ENCODE results near the gene KCNJ4.
"Not testable (repeated sequence)": the region's sequence is repeated elsewhere in the genome, so short reads cannot be mapped to it uniquely, and the experiment has no call there.

KCNJ4 gene

GRCh38 chr22:38406617-38407016 is 48.4 kb downstream of the KCNJ4 start:
- Mint-ChIP-seq H3K9me3 (no peaks in the 10 kb centered on the region), H3K27ac (ENCODE audit: low read depth) (no peak overlapping the region), H3K27me3 (peaks cover 26% of the 10 kb centered on the region), H3K4me1 (no peaks in the 10 kb centered on the region), H3K4me3 (no peak overlapping the region), H3K36me3 (ENCODE audit: insufficient read depth) (no peaks in the 10 kb centered on the region)
- ATAC-seq (replicated peaks; ENCODE audit: extremely low read depth, poor library complexity, severe bottlenecking) (no peak), DNase-seq (ENCODE audit: low spot score in 2 of 2) (no peak)

- Mint-ChIP-seq H3K27ac (ENCODE audit: low read depth) (no peak overlapping the region), H3K36me3 (ENCODE audit: insufficient read depth) (peaks cover 5% of the 10 kb centered on the region), H3K4me3 (no peak overlapping the region), H3K27me3 (peaks cover 39% of the 10 kb centered on the region), H3K4me1 (peaks cover 4% of the 10 kb centered on the region), H3K9me3 (no peaks in the 10 kb centered on the region)
- no peak for ATAC-seq (replicated peaks; ENCODE audit: extremely low read depth, poor library complexity, severe bottlenecking)
- DNase-seq (ENCODE audit: low spot score in 2 of 2) = no peak
Measured at GRCh38 chr22:38404419-38404818, 50.6 kb downstream of the KCNJ4 start.

GRCh38 chr22:38403812-38404211 is 51.2 kb downstream of the KCNJ4 start:
- Mint-ChIP-seq H3K4me3 (no peak overlapping the region), H3K27me3 (peaks cover 39% of the 10 kb centered on the region), H3K9me3 (no peaks in the 10 kb centered on the region), H3K4me1 (peaks cover 4% of the 10 kb centered on the region), H3K36me3 (ENCODE audit: insufficient read depth) (peaks cover 8% of the 10 kb centered on the region), H3K27ac (ENCODE audit: low read depth) (no peak overlapping the region)
- DNase-seq (ENCODE audit: low spot score in 2 of 2) = no peak
- ATAC-seq (replicated peaks; ENCODE audit: extremely low read depth, poor library complexity, severe bottlenecking) = no peak

DNA sequence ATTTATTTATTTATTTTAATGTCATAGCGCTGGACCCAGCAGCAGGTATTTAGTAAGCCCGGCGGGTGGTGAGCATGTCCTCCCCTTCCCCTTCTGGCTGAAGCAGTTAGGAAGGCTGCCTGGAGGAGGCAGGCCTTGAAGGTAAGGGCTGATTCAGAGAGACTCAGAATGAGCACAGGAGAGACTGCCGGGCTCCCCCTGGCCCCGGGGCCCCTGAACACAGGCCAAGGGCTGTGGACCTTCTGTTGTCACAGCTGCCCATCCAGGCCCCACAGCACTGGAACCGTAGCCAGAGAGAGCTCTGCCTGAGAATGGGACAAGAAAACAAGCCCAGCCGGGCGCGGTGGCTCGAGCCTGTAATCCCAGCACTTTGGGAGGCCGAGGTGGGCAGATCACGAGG is 52.8 kb downstream of the KCNJ4 start:
- H3K9me3 Mint-ChIP-seq = no peaks in the 10 kb centered on the region
- DNase-seq (ENCODE audit: low spot score in 2 of 2) (no peak), ATAC-seq (replicated peaks; ENCODE audit: extremely low read depth, poor library complexity, severe bottlenecking) (no peak)
- H3K4me1 Mint-ChIP-seq = peaks cover 4% of the 10 kb centered on the region
- H3K27ac Mint-ChIP-seq (ENCODE audit: low read depth) = no peak overlapping the region
- peaks cover 24% of the 10 kb centered on the region for H3K27me3 Mint-ChIP-seq
- H3K4me3 Mint-ChIP-seq = no peak overlapping the region
- H3K36me3 Mint-ChIP-seq (ENCODE audit: insufficient read depth) = peaks cover 8% of the 10 kb centered on the region

- H3K9me3 Mint-ChIP-seq = no peaks in the 10 kb centered on the region
- no peak overlapping the region for H3K4me3 Mint-ChIP-seq
- peaks cover 7% of the 10 kb centered on the region for H3K4me1 Mint-ChIP-seq
- H3K36me3 Mint-ChIP-seq (ENCODE audit: insufficient read depth) = peaks cover 8% of the 10 kb centered on the region
- H3K27me3 Mint-ChIP-seq = peaks cover 24% of the 10 kb centered on the region
- ATAC-seq (replicated peaks; ENCODE audit: extremely low read depth, poor library complexity, severe bottlenecking) (no peak), DNase-seq (ENCODE audit: low spot score in 2 of 2) (no peak)
- H3K27ac Mint-ChIP-seq (ENCODE audit: low read depth) = no peak overlapping the region
Measured at GRCh38 chr22:38401336-38402084, 53.5 kb downstream of the KCNJ4 start.

GRCh38 chr22:38400256-38400655 is 54.7 kb downstream of the KCNJ4 start:
- peaks cover 24% of the 10 kb centered on the region for H3K27me3 Mint-ChIP-seq

GRCh38 chr22:38398609-38399461 is 56.2 kb downstream of the KCNJ4 start:
- DNase-seq (ENCODE audit: low spot score in 2 of 2) (peak; percentile 66), ATAC-seq (replicated peaks; ENCODE audit: extremely low read depth, poor library complexity, severe bottlenecking) (peak; percentile 69)
- Mint-ChIP-seq H3K36me3 (ENCODE audit: insufficient read depth) (peaks cover 8% of the 10 kb centered on the region), H3K4me3 (peak overlapping the region; percentile 76), H3K9me3 (no peaks in the 10 kb centered on the region), H3K4me1 (peaks cover 15% of the 10 kb centered on the region), H3K27ac (ENCODE audit: low read depth) (no peak overlapping the region), H3K27me3 (peaks cover 15% of the 10 kb centered on the region)

More at GRCh38 chr22:38400256-38400655, 54.7 kb downstream of the KCNJ4 start:
- DNase-seq (ENCODE audit: low spot score in 2 of 2); ATAC-seq (replicated peaks; ENCODE audit: extremely low read depth, poor library complexity, severe bottlenecking); H3K4me3 Mint-ChIP-seq; H3K9me3 Mint-ChIP-seq; H3K27ac Mint-ChIP-seq (ENCODE audit: low read depth); H3K36me3 Mint-ChIP-seq (ENCODE audit: insufficient read depth): not testable (repeated sequence)
- peaks cover 15% of the 10 kb centered on the region for H3K4me1 Mint-ChIP-seq

- Mint-ChIP-seq H3K4me1 (peaks cover 18% of the 10 kb centered on the region), H3K27me3 (peaks cover 14% of the 10 kb centered on the region), H3K4me3 (peak overlapping the region; percentile 76)
- not testable (repeated sequence) for H3K36me3 Mint-ChIP-seq (ENCODE audit: insufficient read depth); H3K27ac Mint-ChIP-seq (ENCODE audit: low read depth); DNase-seq (ENCODE audit: low spot score in 2 of 2); H3K9me3 Mint-ChIP-seq
- ATAC-seq (replicated peaks; ENCODE audit: extremely low read depth, poor library complexity, severe bottlenecking) = peak; percentile 39
Measured at GRCh38 chr22:38398181-38398608, 56.8 kb downstream of the KCNJ4 start.

DNA sequence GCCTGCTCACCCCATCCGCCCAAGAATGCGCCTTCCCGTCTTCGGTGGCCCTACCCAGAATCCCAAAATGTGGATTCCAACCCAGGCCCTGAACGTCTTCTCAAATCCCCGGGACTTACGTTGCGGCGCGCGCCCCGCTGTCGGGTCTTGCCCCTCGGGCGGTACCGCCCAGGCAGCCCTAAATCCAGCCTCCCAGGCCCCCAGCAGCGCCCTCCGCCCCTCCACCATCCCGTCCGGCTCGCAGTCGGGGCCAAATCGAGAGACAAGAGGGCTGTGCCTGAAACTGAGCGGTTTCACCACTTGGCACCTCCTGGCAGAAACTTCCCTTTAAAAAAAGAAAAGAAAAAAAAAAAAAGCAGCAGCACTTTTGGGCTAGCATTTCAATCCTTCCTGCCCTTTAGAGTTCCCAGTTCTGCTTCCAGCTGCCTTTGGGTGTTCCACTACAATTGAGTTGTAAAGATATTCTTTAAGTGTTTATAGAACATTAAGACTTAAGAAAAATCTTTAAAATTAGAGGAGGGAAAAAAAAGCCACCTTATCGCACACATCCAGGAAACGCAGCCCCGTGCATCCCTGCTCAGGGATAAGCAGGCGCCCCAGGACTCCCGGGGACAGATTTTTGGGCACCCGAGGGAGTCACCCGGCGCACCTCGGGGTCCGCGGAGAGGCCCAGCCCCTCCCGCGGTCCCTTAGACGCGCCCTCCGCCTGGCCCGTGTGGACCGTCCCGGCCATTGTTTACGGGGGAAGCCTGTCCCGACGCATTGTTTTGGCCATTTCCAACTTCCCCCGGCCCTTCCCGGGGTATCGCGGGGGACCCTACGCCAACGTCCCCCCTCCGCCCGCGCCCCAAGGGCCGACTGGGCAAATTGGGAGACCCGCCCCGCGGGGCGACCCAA is 57.6 kb downstream of the KCNJ4 start:
- Mint-ChIP-seq H3K27ac (ENCODE audit: low read depth) (no peak overlapping the region), H3K4me1 (peaks cover 24% of the 10 kb centered on the region), H3K36me3 (ENCODE audit: insufficient read depth) (peaks cover 8% of the 10 kb centered on the region), H3K9me3 (no peaks in the 10 kb centered on the region), H3K4me3 (peak overlapping the region; percentile 76), H3K27me3 (peaks cover 14% of the 10 kb centered on the region)
- DNase-seq (ENCODE audit: low spot score in 2 of 2) (no peak), ATAC-seq (replicated peaks; ENCODE audit: extremely low read depth, poor library complexity, severe bottlenecking) (no peak)

GRCh38 chr22:38396440-38397069 is 58.4 kb downstream of the KCNJ4 start:
- Mint-ChIP-seq H3K4me1 (peaks cover 24% of the 10 kb centered on the region), H3K27ac (ENCODE audit: low read depth) (peak overlapping the region; percentile 41), H3K4me3 (peak overlapping the region; percentile 76), H3K27me3 (peaks cover 13% of the 10 kb centered on the region)
- not testable (repeated sequence) for H3K9me3 Mint-ChIP-seq; DNase-seq (ENCODE audit: low spot score in 2 of 2); H3K36me3 Mint-ChIP-seq (ENCODE audit: insufficient read depth); ATAC-seq (replicated peaks; ENCODE audit: extremely low read depth, poor library complexity, severe bottlenecking)

DNA sequence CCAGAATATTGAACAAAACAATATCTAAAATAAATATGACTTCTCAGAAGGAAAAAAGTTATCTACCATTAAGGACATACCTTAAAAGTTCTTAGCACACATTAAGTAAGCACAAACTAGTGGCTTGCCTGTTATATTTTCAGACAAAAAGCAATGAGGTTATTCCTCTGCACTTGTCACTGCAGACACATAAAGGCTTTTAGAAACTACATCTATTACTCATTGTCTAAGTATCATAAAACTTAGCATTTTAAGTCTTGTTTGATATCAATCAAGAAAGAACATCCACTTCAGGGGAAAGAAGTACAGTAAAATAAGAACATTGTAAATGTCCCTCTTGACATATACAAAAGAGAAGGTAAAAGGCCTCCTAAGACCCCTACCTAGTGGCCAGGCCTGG is 59.1 kb downstream of the KCNJ4 start:
- Mint-ChIP-seq H3K4me1 (peaks cover 24% of the 10 kb centered on the region), H3K4me3 (peak overlapping the region; percentile 76), H3K27ac (ENCODE audit: low read depth) (peak overlapping the region; percentile 41)
- H3K9me3 Mint-ChIP-seq; H3K27me3 Mint-ChIP-seq; H3K36me3 Mint-ChIP-seq (ENCODE audit: insufficient read depth); DNase-seq (ENCODE audit: low spot score in 2 of 2); ATAC-seq (replicated peaks; ENCODE audit: extremely low read depth, poor library complexity, severe bottlenecking): not testable (repeated sequence)
